Mesenteric fat pad (tissue), 1 donor: Measurements from ENCODE around the gene MTFR2. TPM values are rescaled to one million over a fixed set of nuclear protein-coding genes. Genes with fewer than 3 reads are reported as not detected.
"Not testable (repeated sequence)": the region's sequence is repeated elsewhere in the genome, so short reads cannot be mapped to it uniquely, and the experiment has no call there.

Source experiments
- DNase-seq: peaks from one replicate; pipeline ENCODE4 v3.0.0-alpha.2; 2020; ENCODE audit warnings: low spot score
- total RNA-seq: library from RNA; stranded (reverse); fragmentation: NEBNext Ultra II Directional; extraction: Animal tissue kit (Norgen Biotek cat#: 25700); gene quantifications from one replicate; pipeline ENCODE4 v1.2.1, GENCODE V29; 2021
- donor health status: DM: yes; HTN: yes; CAD: no.

Gene MTFR2
- total RNA-seq, 1 donor from 2014 or later = 0.87 TPM

- DNase-seq = no peak
These were observed 13.4 kb downstream of the MTFR2 start for GRCh38 chr6:136236466-136237293.

- DNase-seq = no peak
These were observed 14.9 kb downstream of the MTFR2 start for GRCh38 chr6:136235233-136235564.

- DNase-seq = no peak
These were observed 17.4 kb downstream of the MTFR2 start for GRCh38 chr6:136232701-136233100.

GRCh38 chr6:136230219-136230853 is 19.8 kb downstream of the MTFR2 start:
- no peak for DNase-seq

GRCh38 chr6:136228814-136229213 is 21.3 kb downstream of the MTFR2 start:
- DNase-seq = no peak

GRCh38 chr6:136226674-136227377 is 23.3 kb downstream of the MTFR2 start:
- DNase-seq = no peak

- DNase-seq = no peak
These were observed 24.0 kb downstream of the MTFR2 start for GRCh38 chr6:136226027-136226673.

GRCh38 chr6:136225496-136225895 is 24.6 kb downstream of the MTFR2 start:
- DNase-seq = no peak

- DNase-seq = not testable (repeated sequence)
These were observed 25.1 kb downstream of the MTFR2 start for GRCh38 chr6:136224974-136225373.

GRCh38 chr6:136216503-136217401 is 33.4 kb downstream of the MTFR2 start:
- no peak for DNase-seq

- no peak for DNase-seq
These were observed 36.3 kb downstream of the MTFR2 start for GRCh38 chr6:136213853-136214252.

- DNase-seq = no peak
These were observed 37.0 kb downstream of the MTFR2 start for GRCh38 chr6:136213012-136213539.

GRCh38 chr6:136212608-136213007 is 37.5 kb downstream of the MTFR2 start:
- no peak for DNase-seq

- no peak for DNase-seq
These were observed 39.5 kb downstream of the MTFR2 start for GRCh38 chr6:136210398-136211165.

- no peak for DNase-seq
These were observed 40.6 kb downstream of the MTFR2 start for GRCh38 chr6:136209496-136209895.

- no peak for DNase-seq
These were observed 41.3 kb downstream of the MTFR2 start for GRCh38 chr6:136208783-136209182.

- no peak for DNase-seq
These were observed 48.4 kb downstream of the MTFR2 start for GRCh38 chr6:136201732-136202131.

- DNase-seq = no peak
These were observed 57.2 kb downstream of the MTFR2 start for GRCh38 chr6:136192902-136193301.

GRCh38 chr6:136191606-136192312 is 58.4 kb downstream of the MTFR2 start:
- DNase-seq = no peak
